Karpas-422 (cell line): Measurements from ENCODE around the gene AFAP1L1. TPM values are rescaled to one million over a fixed set of nuclear protein-coding genes. Genes with fewer than 3 reads are reported as not detected.

Experiments used
- DNase-seq: peaks from one replicate; pipeline ENCODE4 v3.0.0-alpha.2; 2015
- H2AFZ ChIP-seq: fragments of 200-600 bp; sonication (generic); 2 replicates; pipeline ENCODE4 v1.6.1; 2014; ENCODE audit warnings: antibody characterized with exemption, low read length, mixed read lengths
- H3K27ac ChIP-seq: fragments of 200-600 bp; sonication (generic); 2 replicates; pipeline ENCODE4 v1.5.1; 2014; ENCODE audit warnings: mild to moderate bottlenecking, low read length, moderate library complexity
- H3K27me3 ChIP-seq: fragments of 200-600 bp; sonication (generic); 2 replicates; pipeline ENCODE4 v1.6.1; 2014; ENCODE audit warnings: low read length, mixed read lengths
- H3K36me3 ChIP-seq: fragments of 200-600 bp; sonication (generic); 2 replicates; pipeline ENCODE4 v1.6.1; 2014; ENCODE audit warnings: low read length, mixed read lengths; ENCODE audit not compliant: insufficient read depth
- H3K4me1 ChIP-seq: fragments of 200-600 bp; sonication (generic); 2 replicates; pipeline ENCODE4 v1.6.1; 2014; ENCODE audit warnings: mild to moderate bottlenecking, low read length, mixed read lengths
- H3K4me2 ChIP-seq: fragments of 200-600 bp; sonication (generic); 2 replicates; pipeline ENCODE4 v1.6.1; 2014; ENCODE audit warnings: low read length, low read depth, mild to moderate bottlenecking; ENCODE audit not compliant: poor library complexity, severe bottlenecking
- H3K4me3 ChIP-seq: fragments of 200-600 bp; sonication (generic); 2 replicates; pipeline ENCODE4 v1.5.1; 2014; ENCODE audit warnings: mild to moderate bottlenecking, antibody characterized with exemption, low read length, mixed read lengths
- H3K79me2 ChIP-seq: fragments of 200-600 bp; sonication (generic); 2 replicates; pipeline ENCODE4 v1.6.1; 2014; ENCODE audit warnings: mild to moderate bottlenecking, low read length, mixed read lengths
- H3K9ac ChIP-seq: fragments of 200-600 bp; sonication (generic); 2 replicates; pipeline ENCODE4 v1.6.0; 2014; ENCODE audit warnings: low read length
- H3K9me2 ChIP-seq: fragments of 200-600 bp; sonication (generic), shearing (Covaris generic); replicated peaks from 2 replicates; pipeline ENCODE4 v1.6.0; 2014; ENCODE audit warnings: mild to moderate bottlenecking, low read length, moderate library complexity; ENCODE audit not compliant: insufficient read depth
- H3K9me3 ChIP-seq: fragments of 300-700, 200-600 bp; sonication (generic); 2 replicates; pipeline ENCODE4 v1.6.1; 2014; ENCODE audit warnings: low read length, mixed read lengths
- H4K20me1 ChIP-seq: fragments of 200-600 bp; sonication (generic); 2 replicates; pipeline ENCODE4 v1.6.1; 2014; ENCODE audit warnings: mild to moderate bottlenecking, antibody characterized with exemption, low read length, low read depth; ENCODE audit not compliant: insufficient read depth
- total RNA-seq: library from RNA; depleted of rRNA; stranded (reverse); fragments of >200 nt; shearing (Covaris generic); gene quantifications from 2 replicates; pipeline ENCODE4 v1.2.3, GENCODE V29; 2014; ENCODE audit warnings: low replicate concordance

AFAP1L1 gene
- total RNA-seq, 1 experiment from 2014 or later = not detected

DNA sequence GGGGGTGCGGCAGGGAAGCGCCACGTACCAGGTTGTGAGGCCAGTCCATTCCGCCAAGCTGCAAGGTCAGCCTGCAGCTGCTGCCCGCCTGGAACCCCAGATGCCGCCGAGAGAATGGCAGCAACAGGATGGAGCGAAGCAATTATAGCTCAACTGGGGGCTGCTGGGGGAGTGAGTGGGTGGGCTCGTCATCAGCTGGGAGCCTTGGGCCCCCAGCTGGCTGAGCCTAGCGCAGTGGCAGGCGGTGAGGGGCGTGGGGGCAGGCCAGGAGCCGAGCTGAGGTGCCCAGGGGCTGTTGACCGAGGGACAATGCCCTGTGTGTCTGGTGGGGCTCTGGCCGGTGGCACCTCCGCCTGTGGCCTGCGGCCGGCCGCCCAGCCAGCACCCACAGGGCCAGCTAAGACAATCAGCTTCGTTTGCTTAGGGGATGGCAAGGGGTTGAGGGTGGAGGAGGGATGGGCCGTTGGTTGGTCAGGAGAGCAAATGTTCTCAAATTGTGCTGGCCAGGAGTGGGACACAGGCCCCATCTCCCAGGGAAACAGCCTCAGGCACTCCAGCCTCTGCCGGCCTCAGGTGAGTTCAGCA, 107.6 kb downstream of the AFAP1L1 start, which contains the start of gene IL17B:
IL17B (minus strand) TSS at position 116 of the 585 bp plus-strand sequence; CDS start at position 49, 67 bp downstream.
- H3K27ac ChIP-seq = no peak within 1 kb of the TSS
- no peaks in the 10 kb centered on the region for H3K9me2 ChIP-seq
- no peak within 1 kb of the TSS for H2AFZ ChIP-seq
- H3K79me2 ChIP-seq = no peaks in the 10 kb centered on the region
- no peaks in the 10 kb centered on the region for H4K20me1 ChIP-seq
- no peaks in the 10 kb centered on the region for H3K9me3 ChIP-seq
- no peak for DNase-seq
- H3K9ac ChIP-seq = no peak within 1 kb of the TSS
- H3K27me3 ChIP-seq = no peaks in the 10 kb centered on the region
- H3K4me1 ChIP-seq = no peaks in the 10 kb centered on the region
- H3K4me3 ChIP-seq = no peak within 1 kb of the TSS
- H3K36me3 ChIP-seq = no peaks in the 10 kb centered on the region
- H3K4me2 ChIP-seq = no peak within 1 kb of the TSS

DNA sequence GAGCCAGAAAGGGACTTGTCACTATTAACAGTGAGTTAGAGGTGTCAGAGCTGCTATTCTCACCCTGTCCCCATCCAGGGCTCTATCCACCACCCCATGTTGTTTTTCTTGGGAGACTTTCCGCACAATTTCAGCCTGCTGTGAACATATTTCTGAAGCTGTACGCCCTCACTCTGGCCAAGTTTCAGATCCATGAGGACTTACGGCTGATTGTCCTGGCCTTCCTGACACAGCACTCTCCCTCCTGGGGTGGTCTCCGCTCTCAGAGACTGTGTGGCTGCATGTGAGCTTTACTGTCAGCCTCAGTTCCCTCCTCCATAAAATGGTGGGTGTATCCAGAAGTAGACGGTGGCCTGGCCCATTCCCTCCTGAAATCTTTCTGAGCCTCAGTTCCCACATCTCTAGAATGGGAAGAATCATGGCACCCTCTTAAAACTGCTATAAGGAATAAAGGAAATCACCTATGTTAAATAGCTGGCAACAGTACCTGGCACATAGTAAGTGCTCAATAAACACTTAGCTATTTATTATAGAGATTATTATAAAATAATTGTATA, 108.2 kb downstream of the AFAP1L1 start:
- H3K36me3 ChIP-seq = no peaks in the 10 kb centered on the region
- no peak overlapping the region for H3K9ac ChIP-seq
- H4K20me1 ChIP-seq = no peaks in the 10 kb centered on the region
- DNase-seq = no peak
- no peaks in the 10 kb centered on the region for H3K79me2 ChIP-seq
- no peaks in the 10 kb centered on the region for H3K9me3 ChIP-seq
- no peaks in the 10 kb centered on the region for H3K9me2 ChIP-seq
- no peaks in the 10 kb centered on the region for H3K4me1 ChIP-seq
- H3K27ac ChIP-seq = no peak overlapping the region
- no peak overlapping the region for H2AFZ ChIP-seq
- no peak overlapping the region for H3K4me2 ChIP-seq
- H3K27me3 ChIP-seq = no peaks in the 10 kb centered on the region
- H3K4me3 ChIP-seq = no peak overlapping the region

DNA sequence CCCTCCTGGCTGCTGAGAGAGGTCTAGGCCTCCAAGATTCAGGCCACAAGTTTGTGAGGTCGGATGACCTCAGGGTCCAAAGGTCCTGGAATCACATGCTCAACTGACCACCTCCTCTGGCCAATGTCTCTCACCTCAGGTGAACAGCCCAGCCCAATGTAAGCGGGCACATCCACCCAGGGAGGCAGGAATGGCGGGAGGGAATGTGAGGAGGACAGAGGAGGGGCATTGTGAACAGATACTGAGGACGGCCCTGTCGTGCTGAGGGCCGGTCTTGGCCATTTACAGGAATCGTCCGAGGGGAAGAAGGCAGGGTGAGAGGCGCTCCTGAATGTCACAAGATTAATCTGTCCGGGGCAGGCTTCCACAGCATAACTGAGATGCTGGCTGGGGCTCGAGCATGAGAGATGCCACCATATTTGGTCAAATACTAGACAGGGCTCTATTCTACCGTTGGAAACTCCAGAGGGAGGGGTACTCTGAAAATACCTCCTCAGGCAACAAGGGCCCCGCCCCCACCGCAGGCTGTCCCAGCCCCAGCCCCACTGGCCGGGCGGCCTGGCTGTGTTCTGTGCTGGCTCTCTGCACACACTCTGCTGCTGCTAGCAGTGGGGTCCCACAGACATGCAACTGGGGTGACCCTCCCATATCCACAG, 108.9 kb downstream of the AFAP1L1 start:
- no peaks in the 10 kb centered on the region for H4K20me1 ChIP-seq
- no peak overlapping the region for H3K27ac ChIP-seq
- H3K9me3 ChIP-seq = no peaks in the 10 kb centered on the region
- no peaks in the 10 kb centered on the region for H3K36me3 ChIP-seq
- no peaks in the 10 kb centered on the region for H3K4me1 ChIP-seq
- no peak for DNase-seq
- H3K27me3 ChIP-seq = no peaks in the 10 kb centered on the region
- H3K79me2 ChIP-seq = no peaks in the 10 kb centered on the region
- no peak overlapping the region for H2AFZ ChIP-seq
- no peak overlapping the region for H3K4me3 ChIP-seq
- no peaks in the 10 kb centered on the region for H3K9me2 ChIP-seq
- H3K9ac ChIP-seq = no peak overlapping the region
- no peak overlapping the region for H3K4me2 ChIP-seq

DNA sequence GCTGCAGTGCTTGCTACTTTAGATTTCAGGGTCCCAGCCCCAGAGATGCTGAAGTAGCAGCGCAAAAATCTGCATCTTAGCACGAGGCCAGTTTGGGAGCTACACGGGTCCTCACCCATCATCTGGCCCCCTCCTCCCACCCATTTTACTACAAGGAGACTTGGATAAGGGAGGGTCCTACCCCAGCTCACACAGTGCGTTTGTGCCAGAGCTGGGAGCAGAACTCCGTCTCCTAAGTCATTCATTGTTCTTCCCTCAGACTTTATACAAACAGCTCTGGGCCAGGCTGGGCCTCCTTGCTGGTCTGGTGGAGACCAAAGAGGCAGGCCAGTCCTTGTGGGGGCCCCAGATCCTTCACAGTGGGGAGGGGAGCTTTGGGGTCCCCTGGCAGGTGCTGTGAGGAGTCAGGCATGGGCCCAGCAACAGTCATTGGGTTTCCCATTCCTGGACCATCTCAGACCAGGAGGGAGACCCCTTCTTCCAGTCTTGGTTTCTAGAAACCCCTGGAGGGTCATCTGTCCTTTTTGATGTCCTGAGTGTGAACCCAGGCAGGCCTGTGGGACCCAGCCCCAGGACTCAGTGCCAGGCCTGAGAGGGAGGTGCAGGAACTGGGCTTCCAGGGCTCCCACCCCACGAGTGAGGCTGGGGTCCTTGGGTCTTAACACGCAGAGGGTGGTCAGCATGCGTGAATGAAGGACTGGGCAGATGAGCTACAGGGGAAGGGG, 109.8 kb downstream of the AFAP1L1 start:
- Histone ChIP-seq H4K20me1 (no peaks in the 10 kb centered on the region), H3K9ac (no peak overlapping the region)

DNA sequence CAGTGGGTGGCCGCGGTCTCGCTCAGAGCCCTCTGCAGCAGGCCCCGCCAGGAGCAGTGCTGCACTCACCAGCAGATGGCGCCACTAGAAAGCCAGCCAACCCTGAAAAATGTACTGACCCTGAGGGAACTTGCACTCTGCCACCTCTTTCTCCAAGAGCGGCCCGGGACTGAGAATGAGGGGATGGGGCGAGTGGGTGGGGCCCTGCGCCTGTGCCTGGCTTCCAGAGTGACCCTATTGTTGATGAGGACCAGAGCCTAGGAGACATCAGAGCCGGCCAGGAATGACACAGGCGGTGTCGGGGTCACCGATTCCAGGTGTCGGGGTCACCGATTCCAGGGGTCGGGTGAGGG, 110.3 kb downstream of the AFAP1L1 start:
- Histone ChIP-seq H3K4me2 (no peak overlapping the region), H3K27me3 (no peaks in the 10 kb centered on the region), H3K36me3 (no peaks in the 10 kb centered on the region), H4K20me1 (no peaks in the 10 kb centered on the region), H3K27ac (no peak overlapping the region), H2AFZ (no peak overlapping the region), H3K9me2 (no peaks in the 10 kb centered on the region), H3K79me2 (no peaks in the 10 kb centered on the region), H3K9me3 (no peaks in the 10 kb centered on the region), H3K9ac (no peak overlapping the region), H3K4me3 (no peak overlapping the region), H3K4me1 (no peaks in the 10 kb centered on the region)
- DNase-seq = peak; percentile 87

More for the DNA sequence above, 109.8 kb downstream of the AFAP1L1 start:
- H3K27me3 ChIP-seq = no peaks in the 10 kb centered on the region
- H2AFZ ChIP-seq = no peak overlapping the region
- no peak for DNase-seq
- H3K4me1 ChIP-seq = no peaks in the 10 kb centered on the region
- no peak overlapping the region for H3K4me2 ChIP-seq
- no peaks in the 10 kb centered on the region for H3K9me3 ChIP-seq
- no peak overlapping the region for H3K27ac ChIP-seq
- H3K9me2 ChIP-seq = no peaks in the 10 kb centered on the region
- no peaks in the 10 kb centered on the region for H3K36me3 ChIP-seq
- no peaks in the 10 kb centered on the region for H3K79me2 ChIP-seq
- H3K4me3 ChIP-seq = no peak overlapping the region

DNA sequence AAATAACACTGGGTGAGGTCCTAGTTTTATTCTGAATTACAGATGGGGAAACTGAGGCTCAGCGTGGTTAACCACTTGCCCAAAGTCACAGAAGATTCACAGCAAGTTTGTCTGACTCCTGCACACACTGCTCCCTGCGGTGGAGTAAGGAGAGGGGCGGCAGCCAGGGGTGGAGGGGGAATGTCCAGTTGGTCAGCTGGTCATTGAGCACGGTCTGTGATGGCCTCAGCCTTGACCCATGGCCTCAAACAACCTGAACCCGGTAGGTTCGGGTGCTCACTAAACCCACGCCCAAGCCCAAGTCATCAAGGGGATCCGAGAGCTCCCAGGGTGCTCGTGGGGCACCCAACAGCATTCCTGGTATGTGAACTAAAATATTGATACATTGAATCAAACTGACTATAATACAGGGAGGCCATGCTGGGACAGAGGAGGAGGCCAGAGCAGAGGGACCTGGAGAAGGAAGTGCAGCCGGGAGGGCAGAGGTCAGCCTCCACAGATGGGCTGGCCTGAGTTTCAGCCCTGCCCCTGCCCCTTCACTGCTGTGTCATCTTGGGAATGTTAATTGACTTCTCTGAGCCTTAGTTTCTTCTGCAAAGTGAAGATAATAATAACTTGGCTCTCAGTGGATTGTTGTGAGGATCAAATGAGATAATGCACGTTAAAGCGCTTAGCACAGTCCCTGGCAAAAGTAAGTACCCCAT, 111.0 kb downstream of the AFAP1L1 start:
- H3K36me3 ChIP-seq = no peaks in the 10 kb centered on the region
- no peaks in the 10 kb centered on the region for H3K79me2 ChIP-seq
- H3K27ac ChIP-seq = no peak overlapping the region
- no peak overlapping the region for H3K4me2 ChIP-seq
- no peaks in the 10 kb centered on the region for H3K9me2 ChIP-seq
- no peak for DNase-seq
- H3K27me3 ChIP-seq = no peaks in the 10 kb centered on the region
- no peak overlapping the region for H2AFZ ChIP-seq
- no peak overlapping the region for H3K4me3 ChIP-seq
- H3K9ac ChIP-seq = no peak overlapping the region
- no peaks in the 10 kb centered on the region for H3K4me1 ChIP-seq
- no peaks in the 10 kb centered on the region for H4K20me1 ChIP-seq
- no peaks in the 10 kb centered on the region for H3K9me3 ChIP-seq

DNA sequence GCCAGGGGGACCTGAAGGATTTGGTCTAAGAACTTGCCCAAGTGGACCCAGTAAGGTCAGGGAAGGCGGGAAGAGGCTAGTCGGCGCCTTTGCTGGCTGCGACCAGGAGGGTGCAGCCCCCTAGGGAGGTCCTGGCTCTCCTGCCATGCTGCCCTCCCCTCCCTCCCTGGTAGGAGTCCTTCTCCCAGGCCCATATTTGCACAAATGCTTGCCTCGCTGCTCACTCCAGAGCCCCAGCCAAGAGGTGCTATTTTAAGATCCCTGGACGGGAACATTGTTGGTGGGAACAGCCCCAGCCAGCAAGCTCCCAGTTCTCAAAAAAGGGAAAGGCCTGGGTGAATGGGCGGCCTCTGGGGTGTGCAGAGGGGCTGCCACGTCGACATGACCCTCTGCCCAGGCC, 111.7 kb downstream of the AFAP1L1 start:
- no peaks in the 10 kb centered on the region for H3K4me1 ChIP-seq
- H3K9me2 ChIP-seq = no peaks in the 10 kb centered on the region
- H3K36me3 ChIP-seq = no peaks in the 10 kb centered on the region
- DNase-seq = no peak
- H3K79me2 ChIP-seq = no peaks in the 10 kb centered on the region
- H4K20me1 ChIP-seq = no peaks in the 10 kb centered on the region
- H3K4me3 ChIP-seq = no peak overlapping the region
- no peak overlapping the region for H3K27ac ChIP-seq
- no peak overlapping the region for H3K9ac ChIP-seq
- no peaks in the 10 kb centered on the region for H3K9me3 ChIP-seq
- no peak overlapping the region for H2AFZ ChIP-seq
- H3K27me3 ChIP-seq = no peaks in the 10 kb centered on the region
- no peak overlapping the region for H3K4me2 ChIP-seq

DNA sequence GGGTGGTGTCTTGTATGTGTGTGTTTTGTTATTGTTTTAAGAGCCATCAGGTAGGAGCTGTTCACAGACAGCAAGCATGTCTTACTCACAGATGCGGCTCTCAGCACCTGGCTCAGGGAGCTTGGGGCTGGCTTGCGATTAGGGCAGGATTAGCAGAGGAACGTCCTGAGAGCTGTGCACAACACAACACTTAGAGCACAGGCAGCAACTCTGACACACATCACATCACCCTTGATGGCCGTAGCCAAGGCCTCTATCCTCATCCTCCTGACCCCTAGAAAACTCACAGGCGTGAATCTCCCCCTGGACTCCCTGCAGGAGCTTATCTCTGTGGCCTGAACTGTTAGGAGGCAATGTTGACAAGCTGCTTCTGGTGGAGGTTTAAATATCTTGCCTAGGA, 114.5 kb downstream of the AFAP1L1 start:
- Histone ChIP-seq H3K9me3 (no peaks in the 10 kb centered on the region), H3K9ac (no peak overlapping the region)
- DNase-seq = no peak

More for the DNA sequence above, 114.5 kb downstream of the AFAP1L1 start:
- Histone ChIP-seq H2AFZ (no peak overlapping the region), H3K4me3 (no peak overlapping the region), H3K36me3 (no peaks in the 10 kb centered on the region), H3K79me2 (no peaks in the 10 kb centered on the region), H3K4me1 (no peaks in the 10 kb centered on the region), H3K27ac (no peak overlapping the region), H4K20me1 (no peaks in the 10 kb centered on the region), H3K27me3 (no peaks in the 10 kb centered on the region), H3K9me2 (no peaks in the 10 kb centered on the region), H3K4me2 (no peak overlapping the region)
